ENCODE measurements around the gene ING3. TPM values are rescaled to one million over a fixed set of nuclear protein-coding genes. Genes with fewer than 3 reads are reported as not detected.

ING3 gene
- total RNA-seq, 1 donor from 2014 or later = 14.0 TPM

GRCh38 chr7:121006711-121007315 lies 56.2 kb downstream of the ING3 start:
- TF ChIP-seq POLR2AphosphoS5 (IDR thresholded peaks at IDR 0.05; ENCODE audit: insufficient read depth in 1 of 2, low read depth in 1 of 2) (no peak), POLR2A (IDR thresholded peaks at IDR 0.05) (no peak), CTCF (IDR thresholded peaks at IDR 0.05) (no peak)
- H3K36me3 ChIP-seq = no peaks in the 10 kb centered on the region
- intact Hi-C loops (cut with DNase I) = no loop called here
- DNase-seq (ENCODE audit: extremely low spot score in 2 of 2) = no peak
- no peaks in the 10 kb centered on the region for H3K27me3 ChIP-seq
- no peak overlapping the region for H3K27ac ChIP-seq
- H3K4me1 ChIP-seq = peaks cover 11% of the 10 kb centered on the region
- H3K4me3 ChIP-seq = no peak overlapping the region
- H3K9me3 ChIP-seq = no peaks in the 10 kb centered on the region

- Histone ChIP-seq H3K4me3 (no peak overlapping the region), H3K27me3 (no peaks in the 10 kb centered on the region), H3K9me3 (no peaks in the 10 kb centered on the region), H3K36me3 (no peaks in the 10 kb centered on the region), H3K27ac (no peak overlapping the region), H3K4me1 (peaks cover 12% of the 10 kb centered on the region)
- no peak for DNase-seq (ENCODE audit: extremely low spot score in 2 of 2)
- TF ChIP-seq POLR2A (IDR thresholded peaks at IDR 0.05) (no peak), POLR2AphosphoS5 (IDR thresholded peaks at IDR 0.05; ENCODE audit: insufficient read depth in 1 of 2, low read depth in 1 of 2) (no peak), CTCF (IDR thresholded peaks at IDR 0.05) (no peak)
- intact Hi-C loops (cut with DNase I) = no loop called here
Measured at GRCh38 chr7:121008816-121009215, 58.2 kb downstream of the ING3 start.

DNA sequence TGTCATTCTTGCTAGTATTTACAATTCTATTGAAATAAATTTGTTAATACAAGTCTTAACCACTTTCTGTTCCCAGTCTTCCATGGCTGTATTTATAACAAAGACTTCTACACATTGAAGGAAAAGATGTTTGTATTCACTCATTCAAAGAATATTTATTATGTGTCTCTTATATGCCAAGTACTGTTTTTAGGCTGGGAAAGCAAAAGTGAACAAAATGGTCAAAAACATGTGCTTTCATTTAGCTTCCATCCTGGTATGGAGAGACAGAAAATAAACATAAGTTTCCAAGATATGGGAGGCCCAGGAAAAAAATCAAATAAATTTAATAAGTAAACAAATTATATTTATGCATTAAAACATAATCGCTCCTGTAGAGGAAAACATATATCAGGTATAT lies 60.8 kb downstream of the ING3 start:
- Histone ChIP-seq H3K27me3 (no peaks in the 10 kb centered on the region), H3K36me3 (no peaks in the 10 kb centered on the region), H3K9me3 (no peaks in the 10 kb centered on the region), H3K4me3 (no peak overlapping the region), H3K27ac (no peak overlapping the region), H3K4me1 (peaks cover 12% of the 10 kb centered on the region)
- DNase-seq (ENCODE audit: extremely low spot score in 2 of 2) = no peak
- TF ChIP-seq POLR2AphosphoS5 (IDR thresholded peaks at IDR 0.05; ENCODE audit: insufficient read depth in 1 of 2, low read depth in 1 of 2) = no peak
- TF ChIP-seq CTCF (IDR thresholded peaks at IDR 0.05) = no peak
- no peak for TF ChIP-seq POLR2A (IDR thresholded peaks at IDR 0.05)
- intact Hi-C loops (cut with DNase I) = no loop called here

DNA sequence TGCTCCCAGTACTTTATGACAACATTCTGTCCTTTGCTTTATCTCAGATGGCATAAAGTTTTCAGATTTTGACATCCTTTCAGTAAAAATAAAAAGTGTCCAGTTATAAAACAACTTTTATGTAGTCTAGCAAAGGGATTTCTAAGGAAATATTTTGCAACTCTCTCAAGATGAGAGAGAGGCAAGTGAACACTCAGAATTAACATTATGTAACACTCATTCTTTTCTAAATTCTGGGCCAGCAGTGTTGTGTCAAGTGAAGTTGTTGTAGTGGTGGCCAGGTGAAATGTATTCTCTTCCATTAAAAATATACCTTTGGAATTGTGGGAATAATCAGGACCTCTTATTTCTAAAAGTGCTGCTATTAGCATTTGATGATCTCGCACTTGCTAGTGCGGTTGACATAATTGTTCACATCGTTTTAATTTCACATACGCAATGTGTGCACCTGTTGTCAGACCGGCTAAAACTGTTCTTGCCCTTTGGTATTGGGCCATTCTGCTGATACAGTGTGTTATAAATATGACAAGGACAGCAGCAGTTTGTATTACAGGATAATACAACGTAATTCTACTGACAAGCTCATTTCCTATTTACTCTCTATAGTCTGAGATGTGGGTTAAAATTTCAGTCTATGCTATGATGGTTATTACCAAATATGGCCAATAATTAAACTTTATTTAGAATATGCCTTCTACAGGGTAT lies 61.7 kb downstream of the ING3 start:
- Histone ChIP-seq H3K36me3 (no peaks in the 10 kb centered on the region), H3K9me3 (no peaks in the 10 kb centered on the region), H3K4me3 (no peak overlapping the region), H3K27me3 (no peaks in the 10 kb centered on the region), H3K4me1 (peaks cover 14% of the 10 kb centered on the region), H3K27ac (no peak overlapping the region)
- no peak for TF ChIP-seq POLR2A (IDR thresholded peaks at IDR 0.05)
- intact Hi-C loops (cut with DNase I) = no loop called here
- DNase-seq (ENCODE audit: extremely low spot score in 2 of 2) = no peak

DNA sequence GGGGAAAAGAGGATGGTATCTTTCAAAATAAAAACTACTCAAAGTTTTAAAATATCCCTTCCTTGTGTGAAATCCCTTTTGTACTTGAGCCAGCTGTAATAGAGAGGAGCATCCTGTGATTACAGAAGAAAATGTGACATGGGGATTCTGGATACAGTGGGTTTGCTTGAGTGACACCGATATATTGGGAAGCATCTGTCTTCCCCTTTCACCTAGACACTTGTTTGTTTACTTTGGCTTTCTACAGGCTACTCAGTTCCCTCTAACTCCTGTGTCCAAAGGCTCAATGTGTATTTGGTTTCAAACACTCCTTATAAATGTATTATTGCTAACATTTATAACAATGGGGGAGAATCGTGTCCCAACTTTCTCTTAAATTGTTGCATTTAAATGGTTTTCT lies 62.3 kb downstream of the ING3 start:
- Histone ChIP-seq H3K9me3 (no peaks in the 10 kb centered on the region), H3K27me3 (no peaks in the 10 kb centered on the region), H3K36me3 (no peaks in the 10 kb centered on the region), H3K27ac (no peak overlapping the region), H3K4me1 (peaks cover 20% of the 10 kb centered on the region), H3K4me3 (no peak overlapping the region)
- no peak for DNase-seq (ENCODE audit: extremely low spot score in 2 of 2)
- TF ChIP-seq POLR2AphosphoS5 (IDR thresholded peaks at IDR 0.05; ENCODE audit: insufficient read depth in 1 of 2, low read depth in 1 of 2) (no peak), POLR2A (IDR thresholded peaks at IDR 0.05) (no peak), CTCF (IDR thresholded peaks at IDR 0.05) (no peak)
- intact Hi-C loops (cut with DNase I) = no loop called here

Data from vagina (tissue), 2 donors.